Stimulated activated memory B cell treated with anti-CD40 and anti-IgM and Interleukin-4, amounts not matched to agents 10 μg/mL and 1 μg/mL and 100 μg/mL, for 72 hours (primary cell): ENCODE data around the gene NAA40.

Source experiments
- ATAC-seq: fragments of 150-1000 bp; cut with Tn5 transposase; 2 replicates; pipeline ENCODE4 v1.10.0; 2021
- H3K27ac Mint-ChIP-seq: one replicate; pipeline ENCODE4 v1.8.0; 2022; ENCODE audit warnings: mild to moderate bottlenecking, mixed read lengths
- H3K27me3 Mint-ChIP-seq: one replicate; pipeline ENCODE4 v1.8.0; 2022; ENCODE audit warnings: mixed read lengths
- H3K36me3 Mint-ChIP-seq: one replicate; pipeline ENCODE4 v1.8.0; 2022; ENCODE audit warnings: mixed read lengths
- H3K4me1 Mint-ChIP-seq: one replicate; pipeline ENCODE4 v1.8.0; 2022; ENCODE audit warnings: mixed read lengths
- H3K4me3 Mint-ChIP-seq: one replicate; pipeline ENCODE4 v1.8.0; 2022; ENCODE audit warnings: mild to moderate bottlenecking, moderate library complexity, mixed read lengths
- H3K9me3 Mint-ChIP-seq: one replicate; pipeline ENCODE4 v1.8.0; 2022; ENCODE audit warnings: mixed read lengths

Gene NAA40

GRCh38 chr11:63918507-63919191, 20.2 kb upstream of the NAA40 start:
- no peaks in the 10 kb centered on the region for H3K36me3 Mint-ChIP-seq
- H3K27me3 Mint-ChIP-seq, result peaks cover 17% of the 10 kb centered on the region
- no peak for ATAC-seq

GRCh38 chr11:63919267-63920125, 19.3 kb upstream of the NAA40 start:
- H3K9me3 Mint-ChIP-seq, result no peaks in the 10 kb centered on the region
- no peak overlapping the region for H3K27ac Mint-ChIP-seq
- no peak for ATAC-seq
- peak overlapping the region; percentile 51 for H3K4me3 Mint-ChIP-seq
- H3K36me3 Mint-ChIP-seq, result no peaks in the 10 kb centered on the region
- H3K27me3 Mint-ChIP-seq, result peaks cover 9% of the 10 kb centered on the region
- H3K4me1 Mint-ChIP-seq, result peaks cover 25% of the 10 kb centered on the region

More at GRCh38 chr11:63918507-63919191, 20.2 kb upstream of the NAA40 start:
- Mint-ChIP-seq H3K4me3 (peak overlapping the region; percentile 32), H3K9me3 (no peaks in the 10 kb centered on the region), H3K27ac (no peak overlapping the region), H3K4me1 (peaks cover 25% of the 10 kb centered on the region)

- H3K36me3 Mint-ChIP-seq, result no peaks in the 10 kb centered on the region
- peaks cover under 1% of the 10 kb centered on the region for H3K27me3 Mint-ChIP-seq
- peaks cover 25% of the 10 kb centered on the region for H3K4me1 Mint-ChIP-seq
- no peak for ATAC-seq
- no peak overlapping the region for H3K27ac Mint-ChIP-seq
- no peak overlapping the region for H3K4me3 Mint-ChIP-seq
- no peaks in the 10 kb centered on the region for H3K9me3 Mint-ChIP-seq
Measured at GRCh38 chr11:63920126-63920938, 18.5 kb upstream of the NAA40 start.

GRCh38 chr11:63920939-63921417, 17.8 kb upstream of the NAA40 start:
- Mint-ChIP-seq H3K4me3 (no peak overlapping the region), H3K4me1 (peaks cover 21% of the 10 kb centered on the region), H3K36me3 (no peaks in the 10 kb centered on the region), H3K27ac (no peak overlapping the region), H3K27me3 (peaks cover under 1% of the 10 kb centered on the region), H3K9me3 (no peaks in the 10 kb centered on the region)
- ATAC-seq, result no peak

GRCh38 chr11:63922673-63923192, 16.1 kb upstream of the NAA40 start:
- Mint-ChIP-seq H3K27ac (no peak overlapping the region), H3K4me1 (peaks cover 12% of the 10 kb centered on the region), H3K4me3 (no peak overlapping the region), H3K36me3 (no peaks in the 10 kb centered on the region), H3K27me3 (peaks cover 15% of the 10 kb centered on the region), H3K9me3 (no peaks in the 10 kb centered on the region)
- ATAC-seq, result no peak

- Mint-ChIP-seq H3K4me1 (peaks cover 9% of the 10 kb centered on the region), H3K27me3 (peaks cover 15% of the 10 kb centered on the region), H3K36me3 (no peaks in the 10 kb centered on the region), H3K27ac (no peak overlapping the region), H3K9me3 (no peaks in the 10 kb centered on the region), H3K4me3 (no peak overlapping the region)
- no peak for ATAC-seq
Measured at GRCh38 chr11:63923319-63923718, 15.5 kb upstream of the NAA40 start.

- H3K4me1 Mint-ChIP-seq, result no peaks in the 10 kb centered on the region
- ATAC-seq, result no peak
- no peaks in the 10 kb centered on the region for H3K36me3 Mint-ChIP-seq
- H3K27me3 Mint-ChIP-seq, result peaks cover 15% of the 10 kb centered on the region
- no peaks in the 10 kb centered on the region for H3K9me3 Mint-ChIP-seq
- H3K4me3 Mint-ChIP-seq, result no peak overlapping the region
- no peak overlapping the region for H3K27ac Mint-ChIP-seq
Measured at GRCh38 chr11:63929616-63930015, 9.2 kb upstream of the NAA40 start.

- Mint-ChIP-seq H3K27ac (no peak overlapping the region), H3K4me3 (no peak overlapping the region), H3K4me1 (no peaks in the 10 kb centered on the region), H3K27me3 (peaks cover 15% of the 10 kb centered on the region), H3K9me3 (no peaks in the 10 kb centered on the region), H3K36me3 (no peaks in the 10 kb centered on the region)
- ATAC-seq, result no peak
Measured at GRCh38 chr11:63931045-63931444, 7.8 kb upstream of the NAA40 start.

GRCh38 chr11:63931876-63932275, 6.9 kb upstream of the NAA40 start:
- no peaks in the 10 kb centered on the region for H3K4me1 Mint-ChIP-seq
- H3K4me3 Mint-ChIP-seq, result no peak overlapping the region
- no peak for ATAC-seq
- peaks cover 6% of the 10 kb centered on the region for H3K27me3 Mint-ChIP-seq
- no peaks in the 10 kb centered on the region for H3K9me3 Mint-ChIP-seq
- H3K27ac Mint-ChIP-seq, result no peak overlapping the region
- no peaks in the 10 kb centered on the region for H3K36me3 Mint-ChIP-seq

- no peaks in the 10 kb centered on the region for H3K9me3 Mint-ChIP-seq
- H3K4me1 Mint-ChIP-seq, result peaks cover 6% of the 10 kb centered on the region
- ATAC-seq, result no peak
- no peak overlapping the region for H3K27ac Mint-ChIP-seq
- no peaks in the 10 kb centered on the region for H3K36me3 Mint-ChIP-seq
- no peak overlapping the region for H3K4me3 Mint-ChIP-seq
- no peaks in the 10 kb centered on the region for H3K27me3 Mint-ChIP-seq
Measured at GRCh38 chr11:63933459-63933858, 5.3 kb upstream of the NAA40 start.

GRCh38 chr11:63937713-63938478, 906 bp upstream of the NAA40 start:
- H3K27ac Mint-ChIP-seq, result peak overlapping the region; percentile 80
- peak; percentile 39 for ATAC-seq
- no peaks in the 10 kb centered on the region for H3K36me3 Mint-ChIP-seq
- no peaks in the 10 kb centered on the region for H3K27me3 Mint-ChIP-seq
- H3K4me1 Mint-ChIP-seq, result peaks cover 33% of the 10 kb centered on the region
- H3K4me3 Mint-ChIP-seq, result peak overlapping the region; percentile 94
- H3K9me3 Mint-ChIP-seq, result no peaks in the 10 kb centered on the region

GRCh38 chr11:63939397-63939891, 642 bp downstream of the NAA40 start:
- Mint-ChIP-seq H3K4me3 (peak overlapping the region; percentile 94), H3K9me3 (no peaks in the 10 kb centered on the region), H3K27ac (peak overlapping the region; percentile 80), H3K27me3 (no peaks in the 10 kb centered on the region), H3K36me3 (no peaks in the 10 kb centered on the region), H3K4me1 (peaks cover 42% of the 10 kb centered on the region)
- ATAC-seq, result no peak

GRCh38 chr11:63940786-63941185, 2.0 kb downstream of the NAA40 start:
- H3K4me3 Mint-ChIP-seq, result peak overlapping the region; percentile 46
- H3K4me1 Mint-ChIP-seq, result peaks cover 45% of the 10 kb centered on the region
- peak overlapping the region; percentile 80 for H3K27ac Mint-ChIP-seq
- no peak for ATAC-seq
- no peaks in the 10 kb centered on the region for H3K27me3 Mint-ChIP-seq
- no peaks in the 10 kb centered on the region for H3K9me3 Mint-ChIP-seq
- no peaks in the 10 kb centered on the region for H3K36me3 Mint-ChIP-seq

GRCh38 chr11:63941901-63942300, 3.1 kb downstream of the NAA40 start:
- H3K9me3 Mint-ChIP-seq, result no peaks in the 10 kb centered on the region
- peaks cover 5% of the 10 kb centered on the region for H3K36me3 Mint-ChIP-seq
- H3K27ac Mint-ChIP-seq, result peak overlapping the region; percentile 80
- no peak overlapping the region for H3K4me3 Mint-ChIP-seq
- ATAC-seq, result no peak
- H3K4me1 Mint-ChIP-seq, result peaks cover 47% of the 10 kb centered on the region
- no peaks in the 10 kb centered on the region for H3K27me3 Mint-ChIP-seq
